Limb (tissue), 2 donors: ENCODE data around the gene GCDH.
"Not testable (repeated sequence)": the region's sequence is repeated elsewhere in the genome, so short reads cannot be mapped to it uniquely, and the experiment has no call there.

Experiments used
- DNase-seq, 2 donors: peaks; one replicate each; pipeline ENCODE4 v3.0.0-alpha.2; 2016; ENCODE audit errors: extremely low spot score in 2 of 2

Gene GCDH

GRCh38 chr19:12890787-12891552 is at the start of gene GCDH:
Gene GCDH, plus strand, starts transcription at chr19:12891160. Its CDS starts 145 bp downstream, at chr19:12891305.
- DNase-seq = peak; percentile 95 to 99

- DNase-seq = no peak
These were observed 48.4 kb upstream of the GCDH start for GRCh38 chr19:12842511-12842910.

GRCh38 chr19:12843328-12843727 is 47.6 kb upstream of the GCDH start:
- no peak for DNase-seq

GRCh38 chr19:12843999-12844732 is 46.8 kb upstream of the GCDH start:
- no peak for DNase-seq

GRCh38 chr19:12846613-12847012 is 44.3 kb upstream of the GCDH start:
- not testable (repeated sequence) for DNase-seq

GRCh38 chr19:12847159-12848139 is 43.5 kb upstream of the GCDH start:
- peak; percentile 71 to 93 for DNase-seq

- no peak for DNase-seq
These were observed 34.3 kb upstream of the GCDH start for GRCh38 chr19:12856653-12857052.

- no peak for DNase-seq
These were observed 32.7 kb upstream of the GCDH start for GRCh38 chr19:12858041-12858928.

GRCh38 chr19:12859546-12859945 is 31.4 kb upstream of the GCDH start:
- no peak for DNase-seq

- DNase-seq = no peak
These were observed 26.8 kb upstream of the GCDH start for GRCh38 chr19:12864143-12864542.

- DNase-seq = no peak
These were observed 25.9 kb upstream of the GCDH start for GRCh38 chr19:12864721-12865715.

GRCh38 chr19:12865746-12866415 is 25.1 kb upstream of the GCDH start:
- DNase-seq = no peak

- DNase-seq = no peak
These were observed 24.4 kb upstream of the GCDH start for GRCh38 chr19:12866416-12867119.

GRCh38 chr19:12867120-12868099 is 23.6 kb upstream of the GCDH start:
- DNase-seq = peak; percentile 75 to 86

- no peak for DNase-seq
These were observed 22.3 kb upstream of the GCDH start for GRCh38 chr19:12868540-12869112.

- no peak for DNase-seq
These were observed 19.3 kb upstream of the GCDH start for GRCh38 chr19:12871681-12872080.

- no peak for DNase-seq
These were observed 18.7 kb upstream of the GCDH start for GRCh38 chr19:12872255-12872654.
